A549 (cell line): Measurements from ENCODE around the gene TFEB.

Experiments
- CEBPB ChIP-seq, 2 experiments: fragments of >200 bp in 1 of 2; sonication (Bioruptor Twin) in 1 of 2; formaldehyde crosslinking in 1 of 2; IDR thresholded peaks; 2 replicates each; pipeline ENCODE4 v1.6.1; 2012 to 2016
- EHMT2 ChIP-seq: fragments of 200-600 bp; sonication (generic); IDR thresholded peaks from 2 replicates; pipeline ENCODE4 v1.6.1; 2016; ENCODE audit warnings: antibody characterized with exemption, low read depth, mild to moderate bottlenecking, moderate library complexity
- EP300 ChIP-seq, 2 experiments: fragments of >200 bp; sonication (Bioruptor Twin); formaldehyde crosslinking; IDR thresholded peaks; 2 replicates in 1 of 2; 3 replicates in 1 of 2; pipeline ENCODE4 v1.6.1; 2016 to 2017
- ESRRA ChIP-seq: fragments of 150-350 bp; IDR thresholded peaks from 2 replicates; pipeline ENCODE4 v1.6.1; 2014; ENCODE audit warnings: mild to moderate bottlenecking, low read length, borderline replicate concordance
- KDM1A ChIP-seq: fragments of 200-600 bp; sonication (generic); IDR thresholded peaks from 2 replicates; pipeline ENCODE4 v1.6.1; 2016; ENCODE audit warnings: low read depth, mild to moderate bottlenecking
- POLR2A ChIP-seq: IDR thresholded peaks from 2 replicates; pipeline ENCODE4 v1.6.1; 2012; ENCODE audit warnings: mild to moderate bottlenecking, low read length
- POLR2AphosphoS2 ChIP-seq: conservative IDR thresholded peaks from 2 replicates; pipeline ENCODE4 v1.6.1; 2012; ENCODE audit warnings: low read length, improper control_type of control experiment, inconsistent platforms
- SREBF2 ChIP-seq: fragments of 450-650 bp; IDR thresholded peaks from 2 replicates; pipeline ENCODE4 v1.6.1; 2014; ENCODE audit warnings: mild to moderate bottlenecking, moderate library complexity
- TP53 ChIP-seq: fragments of 250-450 bp; sonication (Bioruptor Pico); IDR thresholded peaks from 2 replicates; pipeline ENCODE4 v1.5.0; 2021; ENCODE audit warnings: mild to moderate bottlenecking, moderate library complexity
- TF ChIP-seq, protein P1 (sequence below): fragments of >200 bp; sonication (Bioruptor Twin); formaldehyde crosslinking; IDR thresholded peaks from 3 replicates; pipeline ENCODE4 v1.5.1; 2016

- TF ChIP-seq, protein P1, sequence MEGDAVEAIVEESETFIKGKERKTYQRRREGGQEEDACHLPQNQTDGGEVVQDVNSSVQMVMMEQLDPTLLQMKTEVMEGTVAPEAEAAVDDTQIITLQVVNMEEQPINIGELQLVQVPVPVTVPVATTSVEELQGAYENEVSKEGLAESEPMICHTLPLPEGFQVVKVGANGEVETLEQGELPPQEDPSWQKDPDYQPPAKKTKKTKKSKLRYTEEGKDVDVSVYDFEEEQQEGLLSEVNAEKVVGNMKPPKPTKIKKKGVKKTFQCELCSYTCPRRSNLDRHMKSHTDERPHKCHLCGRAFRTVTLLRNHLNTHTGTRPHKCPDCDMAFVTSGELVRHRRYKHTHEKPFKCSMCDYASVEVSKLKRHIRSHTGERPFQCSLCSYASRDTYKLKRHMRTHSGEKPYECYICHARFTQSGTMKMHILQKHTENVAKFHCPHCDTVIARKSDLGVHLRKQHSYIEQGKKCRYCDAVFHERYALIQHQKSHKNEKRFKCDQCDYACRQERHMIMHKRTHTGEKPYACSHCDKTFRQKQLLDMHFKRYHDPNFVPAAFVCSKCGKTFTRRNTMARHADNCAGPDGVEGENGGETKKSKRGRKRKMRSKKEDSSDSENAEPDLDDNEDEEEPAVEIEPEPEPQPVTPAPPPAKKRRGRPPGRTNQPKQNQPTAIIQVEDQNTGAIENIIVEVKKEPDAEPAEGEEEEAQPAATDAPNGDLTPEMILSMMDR: no peak
- TF ChIP-seq CEBPB (IDR thresholded peaks at IDR 0.05) (no peak), EHMT2 (no peak), ESRRA (no peak), SREBF2 (no peak), TP53 (CRISPR knock-in tag) (no peak), KDM1A (no peak), POLR2AphosphoS2 (no peak), POLR2A (no peak), EP300 (IDR thresholded peaks at IDR 0.05) (no peak)
These were observed 97.1 kb downstream of the TFEB start, which contains the start of gene MDFI for GRCh38 chr6:41638002-41638934.
